NCI-H2196 treated with DMSO at 0.1 percent for 48 hours (cell line): ENCODE data around the gene CHAC2.
A peak's percentile ranks its signal among the peaks of the same experiment; 100 is the strongest.
"Not testable (repeated sequence)": the region's sequence is repeated elsewhere in the genome, so short reads cannot be mapped to it uniquely, and the experiment has no call there.

Experiments used
- DNase-seq: peaks from one replicate; lab custom pipeline; 2025; ENCODE audit not compliant: unreplicated experiment; lab: John Stamatoyannopoulos, UW

CHAC2 gene

GRCh38 chr2:53777134-53777533 is 9.5 kb downstream of the CHAC2 start:
- no peak for DNase-seq

GRCh38 chr2:53778536-53779162 is 11.0 kb downstream of the CHAC2 start:
- DNase-seq, result no peak

- no peak for DNase-seq
Observed at GRCh38 chr2:53780056-53780455, 12.5 kb downstream of the CHAC2 start.

- no peak for DNase-seq
Observed at GRCh38 chr2:53782676-53783075, 15.1 kb downstream of the CHAC2 start.

GRCh38 chr2:53784436-53784835 is 16.8 kb downstream of the CHAC2 start:
- DNase-seq, result no peak

- no peak for DNase-seq
Observed at GRCh38 chr2:53785366-53785765, 17.8 kb downstream of the CHAC2 start.

- DNase-seq, result no peak
Observed at GRCh38 chr2:53786352-53786704, 18.7 kb downstream of the CHAC2 start.

- DNase-seq, result peak; percentile 41
Observed at GRCh38 chr2:53786705-53787613, 19.4 kb downstream of the CHAC2 start, which contains the start of the genes ASB3 and ERLEC1. TSS of gene ASB3 (minus strand) at chr2:53786953. CDS start at chr2:53765572, 21,381 bp downstream. TSS of gene ERLEC1 (plus strand) at chr2:53787044. CDS start at chr2:53787211, 167 bp downstream.

- no peak for DNase-seq
Observed at GRCh38 chr2:53787614-53788289, 20.1 kb downstream of the CHAC2 start.

- no peak for DNase-seq
Observed at GRCh38 chr2:53793261-53793660, 25.7 kb downstream of the CHAC2 start.

- no peak for DNase-seq
Observed at GRCh38 chr2:53793821-53794220, 26.2 kb downstream of the CHAC2 start.

GRCh38 chr2:53801547-53801946 is 33.9 kb downstream of the CHAC2 start:
- no peak for DNase-seq

GRCh38 chr2:53802617-53803151 is 35.1 kb downstream of the CHAC2 start:
- no peak for DNase-seq

- DNase-seq, result no peak
Observed at GRCh38 chr2:53811601-53812000, 44.0 kb downstream of the CHAC2 start.

GRCh38 chr2:53813151-53813550 is 45.5 kb downstream of the CHAC2 start:
- DNase-seq, result no peak

- DNase-seq, result no peak
Observed at GRCh38 chr2:53818854-53819435, 51.3 kb downstream of the CHAC2 start.

GRCh38 chr2:53819634-53820033 is 52.0 kb downstream of the CHAC2 start:
- no peak for DNase-seq

GRCh38 chr2:53820048-53820447 is 52.4 kb downstream of the CHAC2 start:
- no peak for DNase-seq

GRCh38 chr2:53820711-53821110 is 53.1 kb downstream of the CHAC2 start:
- DNase-seq, result no peak

GRCh38 chr2:53821810-53822209 is 54.2 kb downstream of the CHAC2 start:
- no peak for DNase-seq

- not testable (repeated sequence) for DNase-seq
Observed at GRCh38 chr2:53823639-53824038, 56.0 kb downstream of the CHAC2 start.
